Measurements from ENCODE around the gene SPNS2.

Gene SPNS2

GRCh38 chr17:4588391-4588790 lies 89.7 kb downstream of the SPNS2 start:
- TF ChIP-seq, protein P1, sequence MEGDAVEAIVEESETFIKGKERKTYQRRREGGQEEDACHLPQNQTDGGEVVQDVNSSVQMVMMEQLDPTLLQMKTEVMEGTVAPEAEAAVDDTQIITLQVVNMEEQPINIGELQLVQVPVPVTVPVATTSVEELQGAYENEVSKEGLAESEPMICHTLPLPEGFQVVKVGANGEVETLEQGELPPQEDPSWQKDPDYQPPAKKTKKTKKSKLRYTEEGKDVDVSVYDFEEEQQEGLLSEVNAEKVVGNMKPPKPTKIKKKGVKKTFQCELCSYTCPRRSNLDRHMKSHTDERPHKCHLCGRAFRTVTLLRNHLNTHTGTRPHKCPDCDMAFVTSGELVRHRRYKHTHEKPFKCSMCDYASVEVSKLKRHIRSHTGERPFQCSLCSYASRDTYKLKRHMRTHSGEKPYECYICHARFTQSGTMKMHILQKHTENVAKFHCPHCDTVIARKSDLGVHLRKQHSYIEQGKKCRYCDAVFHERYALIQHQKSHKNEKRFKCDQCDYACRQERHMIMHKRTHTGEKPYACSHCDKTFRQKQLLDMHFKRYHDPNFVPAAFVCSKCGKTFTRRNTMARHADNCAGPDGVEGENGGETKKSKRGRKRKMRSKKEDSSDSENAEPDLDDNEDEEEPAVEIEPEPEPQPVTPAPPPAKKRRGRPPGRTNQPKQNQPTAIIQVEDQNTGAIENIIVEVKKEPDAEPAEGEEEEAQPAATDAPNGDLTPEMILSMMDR (IDR thresholded peaks at IDR 0.05) = no peak
- TF ChIP-seq ZFX (IDR thresholded peaks at IDR 0.05; ENCODE audit: borderline replicate concordance) = no peak
- no peak overlapping the region for H3K27ac ChIP-seq

Data from 22Rv1 (cell line).